Astrocyte of the cerebellum (primary cell): ENCODE measurements around the gene SYN1.
"Not testable (repeated sequence)": the region's sequence is repeated elsewhere in the genome, so short reads cannot be mapped to it uniquely, and the experiment has no call there.

ENCODE experiments used
- DNase-seq: peaks from one replicate; pipeline ENCODE4 v3.0.0-alpha.2; 2011; ENCODE audit warnings: low read depth
- H3K4me3 ChIP-seq: 2 replicates; pipeline ENCODE4 v1.5.1; 2011; ENCODE audit warnings: mild to moderate bottlenecking, low read depth, low read length, moderate library complexity
- in situ Hi-C: cut with HindIII; loops from 2 replicates; pipeline ENCODE4 v1.10.0; 2017; ENCODE audit warnings: low sequenced_read_pairs
- TF ChIP-seq, protein P1 (sequence below): IDR thresholded peaks from 2 replicates; pipeline ENCODE4 v1.5.1; 2012; ENCODE audit warnings: low read length, low read depth, moderate library complexity, mild to moderate bottlenecking; ENCODE audit errors: missing control alignments

SYN1 gene

DNA sequence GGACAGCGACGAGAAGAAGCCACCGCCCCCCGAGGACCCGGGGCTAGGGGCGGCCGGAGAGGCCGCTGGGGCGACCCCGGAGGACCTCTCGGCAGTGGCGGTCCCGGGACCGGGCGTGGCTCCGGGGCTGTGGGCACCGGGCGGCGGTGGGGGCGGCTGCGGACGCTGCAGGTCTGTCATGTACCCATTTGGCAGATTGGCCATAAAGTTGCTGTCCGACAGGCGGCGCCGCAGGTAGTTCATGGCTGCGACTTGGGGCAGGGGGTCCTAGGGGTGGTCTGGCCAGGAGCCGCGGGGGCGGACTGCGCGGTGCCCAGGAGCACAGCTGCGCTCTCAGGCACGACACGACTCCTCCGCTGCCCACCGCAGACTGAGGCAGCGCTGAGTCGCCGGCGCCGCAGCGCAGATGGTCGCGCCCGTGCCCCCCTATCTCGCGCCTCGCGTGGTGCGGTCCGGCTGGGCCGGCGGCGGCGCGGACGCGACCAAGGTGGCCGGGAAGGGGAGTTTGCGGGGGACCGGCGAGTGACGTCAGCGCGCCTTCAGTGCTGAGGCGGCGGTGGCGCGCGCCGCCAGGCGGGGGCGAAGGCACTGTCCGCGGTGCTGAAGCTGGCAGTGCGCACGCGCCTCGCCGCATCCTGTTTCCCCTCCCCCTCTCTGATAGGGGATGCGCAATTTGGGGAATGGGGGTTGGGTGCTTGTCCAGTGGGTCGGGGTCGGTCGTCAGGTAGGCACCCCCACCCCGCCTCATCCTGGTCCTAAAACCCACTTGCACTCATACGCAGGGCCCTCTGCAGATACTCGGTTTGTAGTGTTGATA is at the start of gene SYN1:
Gene SYN1, minus strand, starts transcription at position 372 of the 817 bp plus-strand sequence. Its CDS starts 129 bp downstream, at position 243.
- in situ Hi-C loops = no loop called here
- peak within 1 kb of the TSS; percentile 32 for H3K4me3 ChIP-seq
- TF ChIP-seq, protein P1, sequence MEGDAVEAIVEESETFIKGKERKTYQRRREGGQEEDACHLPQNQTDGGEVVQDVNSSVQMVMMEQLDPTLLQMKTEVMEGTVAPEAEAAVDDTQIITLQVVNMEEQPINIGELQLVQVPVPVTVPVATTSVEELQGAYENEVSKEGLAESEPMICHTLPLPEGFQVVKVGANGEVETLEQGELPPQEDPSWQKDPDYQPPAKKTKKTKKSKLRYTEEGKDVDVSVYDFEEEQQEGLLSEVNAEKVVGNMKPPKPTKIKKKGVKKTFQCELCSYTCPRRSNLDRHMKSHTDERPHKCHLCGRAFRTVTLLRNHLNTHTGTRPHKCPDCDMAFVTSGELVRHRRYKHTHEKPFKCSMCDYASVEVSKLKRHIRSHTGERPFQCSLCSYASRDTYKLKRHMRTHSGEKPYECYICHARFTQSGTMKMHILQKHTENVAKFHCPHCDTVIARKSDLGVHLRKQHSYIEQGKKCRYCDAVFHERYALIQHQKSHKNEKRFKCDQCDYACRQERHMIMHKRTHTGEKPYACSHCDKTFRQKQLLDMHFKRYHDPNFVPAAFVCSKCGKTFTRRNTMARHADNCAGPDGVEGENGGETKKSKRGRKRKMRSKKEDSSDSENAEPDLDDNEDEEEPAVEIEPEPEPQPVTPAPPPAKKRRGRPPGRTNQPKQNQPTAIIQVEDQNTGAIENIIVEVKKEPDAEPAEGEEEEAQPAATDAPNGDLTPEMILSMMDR = peak; percentile 3
- peak; percentile 41 for DNase-seq

DNA sequence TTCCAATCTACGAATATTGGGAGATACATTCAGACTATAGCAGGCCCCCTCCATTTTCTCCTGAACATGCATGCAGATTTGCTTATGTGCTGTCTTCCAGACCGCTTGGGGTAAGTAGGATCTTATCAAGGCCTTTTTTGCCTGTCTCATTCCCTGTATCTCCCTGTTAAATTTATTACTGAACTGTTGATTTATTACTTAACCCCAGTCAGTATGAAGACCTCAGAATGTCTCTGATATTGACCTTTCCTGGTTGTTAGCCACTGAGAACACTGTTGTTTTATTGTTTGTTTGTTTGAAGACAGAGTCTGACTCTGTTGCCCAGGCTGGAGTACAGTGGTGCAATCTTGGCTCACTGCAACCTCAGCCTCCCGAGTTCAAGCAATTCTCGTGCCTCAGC is 46.1 kb upstream of the SYN1 start:
- DNase-seq, H3K4me3 ChIP-seq, in situ Hi-C loops: not testable (repeated sequence)

DNA sequence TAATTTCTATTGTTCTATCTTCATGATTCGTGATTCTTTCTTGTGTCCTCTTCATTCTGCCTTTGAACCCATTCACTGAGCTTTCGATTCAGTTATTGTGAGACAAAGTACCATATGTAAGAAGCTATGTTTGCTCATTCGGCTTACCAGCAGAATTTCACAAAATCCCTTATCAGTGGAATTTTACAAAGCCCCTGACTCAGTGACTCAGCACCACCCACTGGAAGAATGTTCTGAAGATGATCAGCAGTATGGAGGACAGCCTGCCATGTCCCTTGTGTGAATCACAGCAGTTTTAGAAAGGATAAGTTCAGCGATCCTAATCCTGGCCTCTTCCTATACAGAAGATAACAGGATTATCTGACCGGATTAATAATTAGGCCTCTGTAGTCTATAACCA is 45.1 kb upstream of the SYN1 start:
- TF ChIP-seq, protein P1 = no peak
- no peak for DNase-seq
- in situ Hi-C loops = no loop called here
- no peak overlapping the region for H3K4me3 ChIP-seq

DNA sequence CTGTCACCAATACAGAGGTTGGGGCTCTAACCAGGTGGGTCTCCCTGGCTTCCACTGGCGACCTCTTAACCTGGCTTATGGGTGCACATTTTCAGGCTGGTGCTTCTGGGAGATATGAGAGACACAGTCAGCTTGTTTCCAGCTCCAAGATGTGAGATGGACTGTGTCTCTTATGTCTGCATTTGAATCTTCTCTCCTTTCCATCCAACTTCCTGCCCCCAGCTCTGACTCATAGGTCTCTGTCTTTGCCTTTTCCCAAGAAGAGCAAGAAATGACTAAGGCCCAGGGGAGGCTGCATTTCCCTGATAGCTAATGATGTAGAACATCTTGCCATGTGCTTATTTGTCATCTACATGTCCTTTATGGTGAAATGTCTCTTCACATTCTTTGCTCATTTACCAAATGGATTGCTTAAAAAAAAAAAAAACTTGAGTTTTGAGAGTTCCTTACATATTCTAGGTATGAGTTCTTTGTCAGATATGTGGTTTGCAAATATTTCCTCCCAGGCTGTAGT is 42.5 kb upstream of the SYN1 start:
- DNase-seq = no peak
- in situ Hi-C loops = no loop called here
- TF ChIP-seq, protein P1 = no peak
- no peak overlapping the region for H3K4me3 ChIP-seq

DNA sequence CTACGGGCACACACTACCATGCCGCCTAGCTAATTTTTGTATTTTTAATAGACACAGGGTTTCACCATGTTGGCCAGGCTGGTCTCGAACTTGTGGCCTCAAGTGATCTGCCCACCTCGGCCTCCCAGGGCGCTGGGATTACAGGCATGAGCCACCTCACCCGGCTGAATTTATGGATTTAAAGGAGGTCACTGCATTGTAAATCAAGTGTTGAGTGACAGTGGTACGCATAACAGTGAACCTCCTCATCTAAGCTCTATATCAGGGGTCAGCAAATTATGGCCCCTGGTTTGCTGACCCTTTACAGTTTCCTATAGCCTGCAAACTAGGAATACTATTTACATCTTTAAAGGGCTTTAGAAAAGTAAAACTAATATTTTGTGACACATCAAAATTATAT is 41.9 kb upstream of the SYN1 start:
- TF ChIP-seq, protein P1 = no peak
- in situ Hi-C loops = no loop called here
- DNase-seq = no peak

DNA sequence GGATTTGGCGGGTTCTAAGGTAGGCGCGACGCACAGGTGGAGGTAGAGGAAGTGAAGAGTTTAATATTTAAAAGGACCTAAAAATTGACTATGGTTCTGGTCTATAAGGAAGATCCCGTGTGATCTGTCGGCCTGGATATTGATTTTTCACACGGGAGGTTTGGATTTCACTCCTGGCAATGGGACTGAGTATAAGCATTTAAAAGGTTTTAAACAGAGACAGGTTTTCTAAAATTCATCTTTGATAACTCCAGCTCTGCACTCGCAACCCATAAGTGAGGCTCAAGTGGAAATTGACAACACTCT is 39.7 kb upstream of the SYN1 start:
- no peak for DNase-seq
- in situ Hi-C loops = no loop called here
- TF ChIP-seq, protein P1 = no peak
- H3K4me3 ChIP-seq = peak overlapping the region; percentile 52

More for the DNA sequence above, 41.9 kb upstream of the SYN1 start:
- no peak overlapping the region for H3K4me3 ChIP-seq

DNA sequence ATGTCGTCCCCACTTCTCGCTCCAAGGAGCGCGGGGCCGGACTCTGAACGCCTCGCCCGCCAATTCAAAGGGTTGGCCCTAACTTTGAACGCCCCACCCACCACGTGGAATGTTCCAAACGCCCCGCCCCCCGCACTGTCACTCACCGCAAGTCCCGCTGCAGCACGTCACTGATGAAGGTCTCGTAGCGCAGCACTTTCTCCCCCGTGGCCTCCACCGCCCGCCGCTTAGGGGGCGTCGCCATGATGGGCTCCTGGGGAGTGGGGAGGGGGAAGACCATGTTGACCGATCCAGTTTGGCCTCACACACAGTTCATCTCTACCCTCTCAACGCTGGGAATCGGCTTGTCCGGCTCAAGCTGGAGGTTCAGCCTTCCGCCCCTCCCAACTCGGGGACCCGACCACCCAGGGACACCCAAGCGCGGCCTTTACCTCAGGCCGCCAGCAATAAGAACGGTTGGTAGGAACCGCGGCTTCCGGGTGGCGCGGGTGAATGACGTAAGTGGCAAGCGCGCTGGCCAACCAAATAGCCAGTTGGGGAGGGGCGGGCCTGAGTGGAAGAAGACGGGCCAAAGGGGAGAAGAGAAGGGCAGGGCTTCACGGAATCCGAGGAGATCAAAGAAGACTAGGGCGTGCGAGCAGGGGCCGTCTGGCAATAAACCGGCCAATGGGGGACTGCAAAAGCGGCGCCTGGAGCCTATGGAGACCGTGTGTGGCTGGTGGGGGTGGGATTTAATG is 39.2 kb upstream of the SYN1 start, which contains the start of gene UXT:
Gene UXT, minus strand, starts transcription at position 497 of the 737 bp plus-strand sequence. Its CDS starts 253 bp downstream, at position 244.
- TF ChIP-seq, protein P1 = no peak
- DNase-seq = peak; percentile 82
- H3K4me3 ChIP-seq = peak within 1 kb of the TSS; percentile 52
- in situ Hi-C loops = no loop called here
